ENCODE measurements around the gene NAT8. TPM values are rescaled to one million over a fixed set of nuclear protein-coding genes. Genes with fewer than 3 reads are reported as not detected.
"Not testable (repeated sequence)": the region's sequence is repeated elsewhere in the genome, so short reads cannot be mapped to it uniquely, and the experiment has no call there.

Gene NAT8
- total and polyA plus RNA-seq, 11 donors = not detected

DNA sequence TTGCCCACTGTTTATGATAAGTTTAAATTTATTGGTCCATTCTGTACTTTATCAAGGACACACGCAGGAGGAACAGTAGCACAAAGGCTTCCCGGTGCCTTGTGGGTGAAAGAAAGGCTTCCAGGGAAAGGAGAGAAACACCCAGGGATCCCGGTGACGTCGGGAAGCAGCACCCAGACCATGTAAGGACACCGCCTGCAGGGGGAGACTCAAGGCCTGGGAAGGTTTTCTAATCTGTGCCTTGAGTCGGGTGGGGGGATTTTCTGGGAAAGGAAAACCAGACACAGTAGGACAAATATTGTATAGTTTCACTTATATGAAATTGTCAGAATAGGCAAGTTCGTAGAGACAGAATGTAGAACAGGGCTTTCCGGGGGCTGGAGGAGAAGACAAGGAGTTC, 42.7 kb upstream of the NAT8 start:
- TF ChIP-seq, protein P1, sequence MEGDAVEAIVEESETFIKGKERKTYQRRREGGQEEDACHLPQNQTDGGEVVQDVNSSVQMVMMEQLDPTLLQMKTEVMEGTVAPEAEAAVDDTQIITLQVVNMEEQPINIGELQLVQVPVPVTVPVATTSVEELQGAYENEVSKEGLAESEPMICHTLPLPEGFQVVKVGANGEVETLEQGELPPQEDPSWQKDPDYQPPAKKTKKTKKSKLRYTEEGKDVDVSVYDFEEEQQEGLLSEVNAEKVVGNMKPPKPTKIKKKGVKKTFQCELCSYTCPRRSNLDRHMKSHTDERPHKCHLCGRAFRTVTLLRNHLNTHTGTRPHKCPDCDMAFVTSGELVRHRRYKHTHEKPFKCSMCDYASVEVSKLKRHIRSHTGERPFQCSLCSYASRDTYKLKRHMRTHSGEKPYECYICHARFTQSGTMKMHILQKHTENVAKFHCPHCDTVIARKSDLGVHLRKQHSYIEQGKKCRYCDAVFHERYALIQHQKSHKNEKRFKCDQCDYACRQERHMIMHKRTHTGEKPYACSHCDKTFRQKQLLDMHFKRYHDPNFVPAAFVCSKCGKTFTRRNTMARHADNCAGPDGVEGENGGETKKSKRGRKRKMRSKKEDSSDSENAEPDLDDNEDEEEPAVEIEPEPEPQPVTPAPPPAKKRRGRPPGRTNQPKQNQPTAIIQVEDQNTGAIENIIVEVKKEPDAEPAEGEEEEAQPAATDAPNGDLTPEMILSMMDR (IDR thresholded peaks at IDR 0.05) = peak in 4 of 12 donors; percentile 6 to 23 (median 16)
- not testable (repeated sequence) for H3K9me3 ChIP-seq, H3K27me3 ChIP-seq, H3K27ac ChIP-seq, H3K4me1 ChIP-seq, H3K36me3 ChIP-seq, H3K4me3 ChIP-seq, DNase-seq
- WGBS, 4 donors = 37 to 61% (median 44%) methylated on average over 7 to 9 of the region's 9 CpGs
- peak in 3 of 4 donors; percentile 47 to 79 (median 57) for ATAC-seq
- intact Hi-C loops (cut with DNase I) = loop anchor here in 1 of 10 donors (5.0 kb wide), 1 partner anchor 58 kb away; no protein-coding TSS in a partner anchor

- not testable (repeated sequence) for H3K4me3 ChIP-seq, H3K4me1 ChIP-seq, H3K36me3 ChIP-seq, H3K27ac ChIP-seq, DNase-seq, H3K27me3 ChIP-seq, H3K9me3 ChIP-seq, ATAC-seq
- 80 to 100% (median 85%) methylated on average over 1 of the region's 1 CpG for WGBS, 4 donors
- intact Hi-C loops (cut with DNase I) = loop anchor here in 1 of 10 donors (5.0 kb wide), 1 partner anchor 57 kb away; no protein-coding TSS in a partner anchor
Observed at GRCh38 chr2:73684325-73684724, 42.1 kb upstream of the NAT8 start.

DNA sequence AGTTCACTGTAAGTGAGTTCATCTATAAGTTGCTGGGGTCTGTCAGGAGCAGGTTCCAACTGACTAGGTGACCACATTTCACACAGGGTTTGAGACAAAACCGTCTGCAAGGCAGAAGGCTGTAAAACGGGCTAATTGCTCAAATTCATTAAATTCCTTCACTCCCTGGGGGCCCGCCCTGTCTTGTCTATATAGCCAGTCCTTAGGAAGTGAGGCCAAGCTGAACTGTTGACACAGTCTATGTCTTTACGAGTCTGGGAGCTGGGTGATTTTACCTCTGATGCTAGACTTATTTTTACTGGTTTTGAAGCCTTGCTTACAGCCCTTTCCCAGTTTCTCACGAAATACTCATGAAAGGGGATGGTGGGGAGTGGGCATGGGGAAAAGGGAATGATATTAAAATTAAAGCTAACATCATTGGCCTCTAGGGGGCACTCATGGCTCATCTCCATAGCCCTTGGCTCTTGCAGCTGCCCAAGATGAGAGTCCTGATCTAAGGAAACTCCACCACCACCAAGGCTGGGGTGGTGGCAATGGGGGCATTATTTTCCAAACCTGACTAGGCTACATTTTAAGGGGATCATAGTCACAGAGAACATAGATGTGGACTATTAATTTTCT, 37.8 kb upstream of the NAT8 start:
- not testable (repeated sequence) for H3K27ac ChIP-seq, H3K27me3 ChIP-seq, H3K9me3 ChIP-seq, H3K4me1 ChIP-seq, H3K4me3 ChIP-seq, H3K36me3 ChIP-seq
- WGBS, 4 donors = 22 to 33% (median 27%) methylated on average over 5 of the region's 5 CpGs
- ATAC-seq = peak in 3 of 4 donors; percentile 28 to 57 (median 40)
- peak in 1 of 5 donors; percentile 29 for DNase-seq
- intact Hi-C loops (cut with DNase I) = loop anchor here in 1 of 10 donors (5.0 kb wide), 1 partner anchor 53 kb away; no protein-coding TSS in a partner anchor
- TF ChIP-seq, protein P1 (IDR thresholded peaks at IDR 0.05) = peak in 11 of 12 donors; percentile 34 to 70 (median 51)

DNA sequence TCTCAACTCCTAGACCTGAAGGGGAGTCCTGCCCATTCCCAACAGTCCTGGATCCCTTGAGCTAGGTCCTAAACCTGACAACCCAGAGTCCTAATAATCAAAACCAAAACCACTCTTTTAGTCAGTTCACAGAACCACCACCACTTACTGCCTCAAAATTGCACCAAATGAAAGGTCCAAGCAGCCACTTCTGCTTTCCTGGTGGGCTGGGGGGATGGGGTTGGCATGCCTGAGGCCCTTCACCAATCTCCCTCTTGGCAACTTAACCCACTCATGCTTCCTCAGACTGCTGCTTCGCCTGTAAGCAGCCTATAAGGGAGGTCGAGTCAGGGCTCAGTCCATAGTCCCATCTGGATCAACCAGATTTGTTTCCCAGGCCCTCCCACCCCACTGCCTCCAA, 37.0 kb upstream of the NAT8 start:
- H3K4me1 ChIP-seq; H3K27ac ChIP-seq; H3K36me3 ChIP-seq; H3K4me3 ChIP-seq; H3K9me3 ChIP-seq; intact Hi-C loops (cut with DNase I); H3K27me3 ChIP-seq; DNase-seq; ATAC-seq: not testable (repeated sequence)
- 65 to 84% (median 82%) methylated on average over 2 of the region's 2 CpGs for WGBS, 4 donors

DNA sequence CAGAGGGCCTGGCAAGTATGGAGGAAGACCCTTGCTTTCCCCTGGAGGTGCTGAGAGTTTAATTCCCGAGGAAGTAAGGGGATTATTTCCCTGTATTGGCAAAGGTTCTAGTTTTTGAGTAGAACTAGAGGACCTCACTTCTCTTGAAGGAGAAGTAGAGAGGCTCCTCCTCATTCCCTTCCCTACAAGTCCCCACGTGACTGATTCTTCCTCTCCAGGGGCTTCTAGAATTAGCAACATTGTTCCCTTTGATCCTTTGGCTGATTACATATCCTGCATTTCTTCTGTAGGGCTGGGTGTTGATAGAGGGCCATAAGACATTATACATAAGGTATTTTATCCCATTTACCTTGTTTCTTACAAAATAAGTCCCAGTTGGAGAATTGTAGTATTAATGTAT, 35.8 kb upstream of the NAT8 start:
- H3K27ac ChIP-seq, H3K9me3 ChIP-seq: not testable (repeated sequence)
- ATAC-seq = peak in 1 of 4 donors; percentile 50

DNA sequence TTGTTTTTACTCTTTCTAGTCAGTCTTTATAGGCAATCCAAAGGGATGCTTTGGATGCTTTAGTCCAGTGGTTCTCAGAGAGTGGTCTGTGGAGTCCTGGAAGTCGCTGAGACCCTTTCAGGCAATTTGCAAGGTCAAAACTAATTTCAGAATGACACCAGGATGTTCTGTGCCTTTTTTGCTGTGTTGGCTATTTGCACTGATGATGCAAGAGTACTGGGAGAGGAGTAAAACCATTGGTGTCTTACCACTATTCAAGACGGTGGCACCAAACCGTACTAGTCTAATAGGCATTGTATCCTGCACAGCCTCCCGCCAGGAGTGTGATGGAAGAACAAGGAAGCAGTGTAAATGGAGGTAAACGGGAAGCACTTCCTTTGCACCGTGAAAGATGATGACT, 34.0 kb upstream of the NAT8 start:
- H3K4me1 ChIP-seq; DNase-seq; H3K36me3 ChIP-seq; H3K27me3 ChIP-seq; H3K4me3 ChIP-seq; ATAC-seq; H3K9me3 ChIP-seq; H3K27ac ChIP-seq; intact Hi-C loops (cut with DNase I): not testable (repeated sequence)
- 61 to 74% (median 65%) methylated on average over 6 of the region's 6 CpGs for WGBS, 4 donors

More for the DNA sequence above, 35.8 kb upstream of the NAT8 start:
- WGBS, 4 donors = 40 to 54% (median 47%) methylated on average over 2 of the region's 2 CpGs
- H3K36me3 ChIP-seq; H3K4me3 ChIP-seq; intact Hi-C loops (cut with DNase I); H3K4me1 ChIP-seq; H3K27me3 ChIP-seq; DNase-seq: not testable (repeated sequence)

- H3K27ac ChIP-seq; DNase-seq; H3K4me1 ChIP-seq; intact Hi-C loops (cut with DNase I); H3K27me3 ChIP-seq; ATAC-seq; H3K36me3 ChIP-seq; H3K9me3 ChIP-seq; H3K4me3 ChIP-seq: not testable (repeated sequence)
- 42 to 60% (median 55%) methylated on average over 1 of the region's 1 CpG for WGBS, 4 donors
Observed at GRCh38 chr2:73674696-73675157, 32.5 kb upstream of the NAT8 start.

DNA sequence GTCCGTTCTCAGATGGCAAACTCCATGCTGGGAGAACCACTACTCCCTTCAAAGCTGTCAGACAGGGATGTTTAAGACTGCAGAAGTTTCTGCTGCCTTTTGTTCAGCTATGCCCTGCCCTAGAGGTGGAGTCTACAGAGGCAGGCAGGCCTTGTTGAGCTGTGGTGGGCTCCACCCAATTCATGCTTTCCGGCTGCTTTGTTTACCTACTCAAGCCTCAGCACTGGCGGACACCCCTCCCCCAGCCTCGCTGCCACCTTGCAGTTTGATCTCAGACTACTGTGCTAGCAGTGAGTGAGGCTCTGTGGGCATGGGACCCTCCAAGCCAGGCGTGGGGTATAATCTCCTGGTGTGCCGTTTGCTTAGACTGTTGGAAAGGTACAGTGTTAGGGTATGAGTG, 27.8 kb upstream of the NAT8 start:
- H3K36me3 ChIP-seq; H3K27ac ChIP-seq; DNase-seq; intact Hi-C loops (cut with DNase I); H3K9me3 ChIP-seq; H3K27me3 ChIP-seq; H3K4me1 ChIP-seq; ATAC-seq; H3K4me3 ChIP-seq: not testable (repeated sequence)
- 80 to 86% (median 84%) methylated on average over 1 to 6 of the region's 6 CpGs for WGBS, 4 donors

DNA sequence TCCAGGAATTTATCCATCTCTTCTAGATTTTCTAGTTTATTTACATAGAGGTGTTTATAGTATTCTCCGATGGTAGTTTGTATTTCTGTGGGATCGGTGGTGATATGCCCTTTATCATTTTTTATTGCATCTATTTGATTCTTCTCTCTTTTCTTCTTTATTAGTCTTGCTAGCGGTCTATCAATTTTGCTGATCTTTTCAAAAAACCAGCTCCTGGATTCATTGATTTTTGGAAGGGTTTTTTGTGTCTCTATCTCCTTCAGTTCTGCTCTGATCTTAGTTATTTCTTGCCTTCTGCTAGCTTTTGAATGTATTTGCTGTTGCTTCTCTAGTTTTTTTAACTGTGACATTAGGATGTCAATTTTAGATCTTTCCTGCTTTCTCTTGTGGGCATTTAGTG, 25.0 kb upstream of the NAT8 start:
- H3K4me3 ChIP-seq; H3K27ac ChIP-seq; H3K9me3 ChIP-seq; intact Hi-C loops (cut with DNase I); H3K27me3 ChIP-seq; DNase-seq; H3K4me1 ChIP-seq; ATAC-seq; H3K36me3 ChIP-seq: not testable (repeated sequence)
- 88 to 93% (median 91%) methylated on average over 3 of the region's 3 CpGs for WGBS, 4 donors
